GM19025 (cell line): Measurements from ENCODE around the gene CD300LB.

Experiments
- ATAC-seq: cut with Tn5 transposase; IDR thresholded peaks from one replicate; pipeline ENCODE4 v1.9.1; 2021; ENCODE audit warnings: mild to moderate bottlenecking, low read depth, moderate library complexity; ENCODE audit not compliant: unreplicated experiment

The CD300LB gene

DNA sequence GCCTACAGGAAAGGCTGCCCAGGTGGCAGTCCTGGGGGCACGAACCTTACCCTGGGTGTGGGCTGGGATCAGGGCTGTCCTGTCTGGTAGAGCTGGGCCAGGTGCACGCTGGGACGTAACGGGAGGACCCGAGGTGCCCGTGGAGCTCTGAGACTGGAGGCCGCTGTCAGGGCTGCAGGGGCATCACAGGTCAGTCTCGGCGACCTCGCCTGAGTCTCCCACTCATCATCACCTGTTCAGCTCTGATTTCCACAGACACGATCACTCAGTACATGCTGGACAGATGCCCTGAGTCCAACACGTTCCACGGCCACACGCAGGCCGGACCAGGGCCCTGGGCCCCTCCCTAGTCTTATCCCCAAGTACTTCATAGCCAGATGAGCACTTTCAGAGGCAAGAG, 19.3 kb upstream of the CD300LB start:
- no peak for ATAC-seq

- no peak for ATAC-seq
Measured at GRCh38 chr17:74549343-74549742, 18.1 kb upstream of the CD300LB start.

GRCh38 chr17:74547736-74548135, 16.5 kb upstream of the CD300LB start:
- no peak for ATAC-seq

- ATAC-seq, result no peak
Measured at GRCh38 chr17:74547264-74547663, 16.0 kb upstream of the CD300LB start.

DNA sequence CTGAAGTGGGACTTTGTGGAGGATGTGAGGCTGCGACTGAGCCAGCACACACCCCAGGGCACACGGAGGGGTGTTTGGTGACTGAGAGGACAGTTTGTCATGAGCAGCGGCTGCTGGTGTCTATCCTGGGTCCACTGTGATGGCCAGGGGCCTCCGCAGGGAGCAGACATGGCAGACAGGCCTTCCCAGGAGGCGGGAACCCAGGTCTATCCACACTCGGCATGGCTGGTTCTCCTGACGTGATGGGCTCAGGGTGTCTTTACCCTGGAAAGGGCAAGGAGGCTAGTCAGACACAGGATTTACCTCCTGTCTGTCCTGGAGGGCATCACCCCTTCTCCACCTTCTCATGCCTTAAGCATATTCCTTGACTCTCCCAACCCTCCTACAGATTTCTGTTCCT, 15.3 kb upstream of the CD300LB start:
- no peak for ATAC-seq

GRCh38 chr17:74545843-74546230, 14.6 kb upstream of the CD300LB start, which contains the start of gene CD300C:
CD300C (minus strand) TSS chr17:74546115; CDS start chr17:74545782, 333 bp downstream.
- ATAC-seq, result no peak

- ATAC-seq, result no peak
Measured at GRCh38 chr17:74544991-74545842, 13.9 kb upstream of the CD300LB start.

DNA sequence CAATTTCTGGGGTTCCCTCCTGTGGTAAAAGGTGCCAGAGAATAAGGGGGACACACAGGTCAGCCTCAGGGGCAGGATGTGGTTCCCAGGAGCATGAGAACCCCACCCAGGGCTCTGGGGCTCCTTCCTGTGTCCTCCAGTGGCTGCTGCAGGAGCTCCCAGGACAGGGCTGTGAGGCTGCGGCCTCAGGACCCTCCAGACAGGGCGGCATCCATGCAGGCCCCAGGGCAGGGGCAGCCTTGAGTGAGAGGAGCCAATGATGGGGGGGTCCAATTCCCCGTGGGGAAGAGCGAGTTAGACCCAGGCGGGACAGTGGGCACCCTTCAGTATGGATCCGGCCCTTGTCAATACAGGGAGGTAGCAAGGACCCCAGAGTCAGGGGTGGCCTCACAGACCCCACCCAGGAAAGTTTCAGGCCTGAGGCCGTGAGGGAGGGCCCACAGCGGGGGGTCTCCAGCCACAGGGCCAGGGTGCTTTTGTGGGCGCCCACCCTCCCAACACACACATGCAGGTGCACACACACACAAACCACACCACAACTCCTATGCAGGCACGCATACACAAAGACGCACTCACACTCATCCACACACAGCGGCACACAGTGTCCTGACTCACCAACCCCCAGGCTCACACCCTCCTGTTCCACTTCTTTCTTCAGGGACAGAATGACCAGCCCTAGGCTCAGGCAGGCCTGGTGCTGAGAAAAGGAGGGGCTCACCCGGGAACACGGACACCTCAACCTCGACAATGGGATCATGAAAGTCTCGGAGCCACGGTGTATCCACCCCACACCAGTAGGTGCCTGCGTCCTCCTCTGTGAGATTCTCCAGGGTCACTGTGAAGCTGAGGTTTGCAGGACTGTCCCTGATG, 12.9 kb upstream of the CD300LB start:
- no peak for ATAC-seq

DNA sequence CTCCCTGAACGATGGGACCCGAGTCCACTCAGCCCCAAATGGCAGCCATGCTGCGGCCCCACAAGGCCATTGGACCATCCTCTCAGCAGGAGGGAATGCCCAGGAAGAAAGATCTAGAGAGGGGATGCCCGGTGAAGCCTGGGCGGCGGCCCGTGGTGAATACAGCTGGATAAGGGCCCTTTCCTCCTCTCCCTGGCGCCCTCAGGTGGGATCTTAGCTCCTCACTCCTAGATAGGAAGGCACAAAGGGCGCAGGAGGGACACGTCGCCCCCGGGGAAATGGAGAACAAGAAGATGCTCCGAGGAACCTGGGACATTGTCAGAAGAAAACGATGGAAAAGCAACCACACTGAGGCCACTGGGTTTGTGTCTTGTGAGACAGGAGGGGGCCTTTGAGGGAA, 12.1 kb upstream of the CD300LB start:
- no peak for ATAC-seq

GRCh38 chr17:74542727-74543383, 11.6 kb upstream of the CD300LB start:
- no peak for ATAC-seq

GRCh38 chr17:74542166-74542565, 10.9 kb upstream of the CD300LB start:
- no peak for ATAC-seq

DNA sequence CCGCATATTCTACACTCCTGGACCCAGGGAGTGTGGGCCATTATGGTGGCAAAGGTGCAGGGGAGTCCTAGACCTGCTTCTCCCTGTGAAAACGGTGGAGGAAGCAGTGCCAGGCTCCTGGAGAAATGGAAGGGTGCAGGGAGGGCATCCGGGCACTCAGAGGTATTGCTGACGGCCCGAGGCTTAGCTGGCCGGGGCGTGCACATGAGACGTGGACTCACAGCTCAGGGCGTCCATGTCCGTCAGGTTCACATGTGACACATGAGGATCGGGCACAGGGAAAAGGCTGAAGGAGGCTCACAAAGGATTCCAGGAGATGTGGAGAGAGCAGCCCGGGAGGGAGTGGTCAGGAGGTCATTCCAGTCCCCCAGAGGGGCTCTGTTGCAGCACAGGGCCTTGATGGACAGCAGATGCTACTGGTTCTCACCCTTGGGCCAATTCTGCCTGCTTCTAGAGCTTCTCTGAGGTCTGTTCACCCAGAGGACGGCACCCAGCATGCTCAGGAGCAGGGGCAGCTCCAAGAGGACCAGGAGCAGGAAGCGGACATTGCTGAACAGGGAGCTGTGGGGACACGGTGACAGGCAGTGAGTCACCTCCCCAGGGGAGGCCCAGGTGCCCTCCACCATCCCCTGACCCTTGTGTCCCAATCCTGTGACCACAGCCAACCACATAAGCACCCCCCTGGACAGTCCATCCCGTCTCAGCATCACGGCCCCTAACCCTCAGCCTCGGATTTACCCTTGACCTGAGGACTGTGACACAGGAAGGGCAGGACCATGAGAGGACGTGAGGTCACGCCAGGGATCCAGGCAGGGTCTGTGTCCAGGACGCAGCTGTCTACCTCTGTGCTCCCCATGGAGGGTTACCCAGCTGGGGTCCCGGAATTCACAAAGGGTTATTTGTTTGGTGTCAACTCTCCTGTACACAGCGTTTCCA, 10.2 kb upstream of the CD300LB start:
- ATAC-seq, result no peak

DNA sequence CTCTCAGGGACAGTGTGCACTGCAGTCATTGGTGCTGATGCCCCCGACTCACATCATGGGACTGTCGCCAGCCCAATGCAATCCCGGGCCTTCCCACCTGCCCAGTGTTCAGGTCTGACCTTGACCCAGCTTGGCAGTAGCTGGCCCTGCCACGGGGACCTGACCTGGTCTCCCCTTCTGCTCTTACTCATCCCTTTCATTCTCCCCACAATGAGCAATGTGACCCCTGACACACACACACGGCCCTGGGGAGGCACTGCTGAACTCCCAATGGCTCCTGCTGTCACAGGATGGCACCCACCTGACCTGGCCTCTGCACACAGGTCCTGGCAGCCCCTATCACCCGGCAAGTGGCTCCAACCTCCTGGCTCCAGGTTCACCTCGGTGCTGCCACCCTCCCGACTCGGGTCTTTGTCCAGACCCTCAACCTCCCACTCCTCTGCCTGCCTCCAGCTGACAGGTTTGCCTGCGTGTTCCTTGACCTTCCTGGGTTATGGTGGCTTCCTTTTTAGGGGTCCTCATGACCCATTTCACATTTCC, 8.1 kb upstream of the CD300LB start:
- ATAC-seq, result no peak

GRCh38 chr17:74536890-74537289, 5.6 kb upstream of the CD300LB start:
- ATAC-seq, result no peak

DNA sequence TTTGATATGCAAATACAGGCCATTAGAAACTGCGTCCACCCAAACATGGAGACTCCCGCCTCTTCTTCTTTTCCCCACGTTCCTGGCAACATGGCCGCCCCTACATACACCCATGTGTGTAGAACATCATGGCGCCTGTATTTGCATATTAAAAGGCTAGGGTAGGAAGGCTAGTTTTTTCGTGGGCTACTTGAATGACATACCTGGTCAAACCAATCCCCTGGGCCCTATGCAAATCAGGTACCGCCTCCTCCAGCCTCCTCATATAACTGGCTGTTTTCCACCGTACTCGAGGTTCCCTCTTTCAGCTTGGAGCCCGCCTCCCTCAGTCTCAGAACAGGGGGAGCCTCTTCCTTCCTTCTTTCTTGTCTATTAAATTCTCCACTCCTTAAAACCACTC, 840 bp upstream of the CD300LB start:
- ATAC-seq, result no peak

GRCh38 chr17:74530831-74531150, 484 bp downstream of the CD300LB start:
- no peak for ATAC-seq

DNA sequence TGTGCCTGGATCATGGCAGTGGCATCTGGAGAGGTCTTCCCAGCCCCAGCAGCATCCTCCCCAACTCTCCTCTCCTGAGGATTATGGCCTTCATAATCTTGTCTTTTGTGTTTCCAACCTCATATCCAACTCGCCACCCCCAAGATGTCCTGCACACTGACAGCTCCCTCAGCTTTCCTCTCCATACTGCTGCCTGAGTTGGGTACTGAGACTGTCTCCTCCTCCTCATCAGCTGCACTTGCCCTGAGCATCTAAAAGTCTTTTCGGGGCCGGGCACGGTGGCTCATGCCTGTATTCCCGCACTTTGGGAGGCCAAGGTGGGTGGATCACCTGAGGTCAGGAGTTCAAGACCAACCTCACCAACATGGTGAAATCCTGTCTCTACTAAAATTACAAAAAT, 2.0 kb downstream of the CD300LB start:
- ATAC-seq, result no peak

DNA sequence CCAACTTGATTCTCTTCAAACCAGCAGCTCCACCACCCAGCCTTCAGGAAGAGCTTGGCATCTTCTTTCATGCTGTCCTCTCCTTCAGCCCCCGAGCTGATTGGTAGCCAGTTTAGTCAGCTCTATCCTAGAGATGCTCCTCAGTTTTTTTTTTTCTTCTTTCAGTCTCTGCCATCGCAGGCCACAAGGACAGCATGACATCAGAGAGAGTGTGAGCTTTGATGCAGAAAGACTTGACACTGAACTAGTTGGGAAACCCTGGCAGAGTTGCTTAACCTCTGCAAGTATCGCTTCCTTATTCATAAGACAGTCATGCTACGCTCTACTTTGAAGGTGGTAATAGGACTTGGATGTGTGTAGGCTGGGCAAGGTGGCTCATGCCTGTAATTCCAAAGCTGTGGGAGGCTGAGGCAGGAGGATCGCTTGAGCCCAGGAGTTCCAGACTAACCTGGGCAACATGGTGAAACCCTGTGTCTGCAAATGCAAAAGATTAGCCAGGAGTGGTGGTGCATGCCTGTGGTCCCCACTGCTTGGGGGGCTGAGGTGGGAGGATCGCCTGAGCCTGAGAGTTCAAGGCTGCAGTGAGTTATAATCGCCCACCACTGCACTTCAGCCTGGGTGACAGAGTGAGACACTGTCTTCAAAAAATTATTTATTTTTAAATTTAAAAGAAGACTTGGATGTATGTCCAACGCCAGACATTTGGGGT, 2.6 kb downstream of the CD300LB start:
- peak; percentile 84 for ATAC-seq

GRCh38 chr17:74527756-74528155, 3.5 kb downstream of the CD300LB start:
- no peak for ATAC-seq
